CD4-positive, CD25-positive, alpha-beta regulatory T cell (primary cell): ENCODE measurements around the gene MED7. TPM values are rescaled to one million over a fixed set of nuclear protein-coding genes. Genes with fewer than 3 reads are reported as not detected.

Experiments
- ATAC-seq, 2 donors: fragments of 150-1000 bp; cut with Tn5 transposase; one replicate each; pipeline ENCODE4 v1.10.0; 2021; ENCODE audit warnings: low read depth in 2 of 2, moderate number of reproducible peaks in 2 of 2, moderate library complexity in 1 of 2
- DNase-seq, 3 donors: peaks; one replicate each; pipeline versions ENCODE4 v3.0.0 to v3.0.0-alpha.2; 2012 to 2022; ENCODE audit warnings: mixed read lengths in 1 of 3
- H3K27ac ChIP-seq: one replicate; pipeline ENCODE4 v1.7.0; 2013; ENCODE audit warnings: mild to moderate bottlenecking, low read length; ENCODE audit not compliant: insufficient read depth, poor library complexity, severe bottlenecking
- H3K27me3 ChIP-seq: one replicate; pipeline ENCODE4 v1.7.0; 2013; ENCODE audit warnings: low read length; ENCODE audit not compliant: control insufficient read depth, insufficient read depth
- H3K36me3 ChIP-seq: one replicate; pipeline ENCODE4 v1.7.0; 2013; ENCODE audit warnings: mild to moderate bottlenecking, low read length, moderate library complexity; ENCODE audit not compliant: control insufficient read depth, insufficient read depth
- H3K4me1 ChIP-seq: 2 replicates; pipeline ENCODE4 v1.7.0; 2013; ENCODE audit warnings: mild to moderate bottlenecking, low read length; ENCODE audit not compliant: insufficient read depth, control insufficient read depth, poor library complexity, severe bottlenecking
- H3K4me3 ChIP-seq: one replicate; pipeline ENCODE4 v1.7.0; 2013; ENCODE audit warnings: low read depth, mild to moderate bottlenecking, low read length, moderate library complexity
- H3K9me3 ChIP-seq, 2 experiments: 1 replicate in 1 of 2; 2 replicates in 1 of 2; pipeline ENCODE4 v1.7.0; 2013; ENCODE audit warnings: low read length in 2 of 2, mild to moderate bottlenecking in 1 of 2, moderate library complexity in 1 of 2; ENCODE audit not compliant: control insufficient read depth in 2 of 2
- H3K27ac Mint-ChIP-seq, 3 donors: one replicate each; pipeline ENCODE4 v1.8.0; 2020 to 2022; ENCODE audit warnings: mild to moderate bottlenecking in 3 of 3, mixed read lengths in 3 of 3, moderate library complexity in 2 of 3
- H3K27me3 Mint-ChIP-seq: one replicate; pipeline ENCODE4 v1.8.0; 2022; ENCODE audit warnings: mild to moderate bottlenecking, mixed read lengths
- H3K36me3 Mint-ChIP-seq: one replicate; pipeline ENCODE4 v1.8.0; 2020; ENCODE audit warnings: mixed read lengths
- H3K4me1 Mint-ChIP-seq, 4 donors: one replicate each; pipeline ENCODE4 v1.8.0; 2020 to 2022; ENCODE audit warnings: mixed read lengths in 4 of 4, mild to moderate bottlenecking in 1 of 4
- H3K4me3 Mint-ChIP-seq, 4 donors: one replicate each; pipeline ENCODE4 v1.8.0; 2020 to 2022; ENCODE audit warnings: mild to moderate bottlenecking in 4 of 4, mixed read lengths in 4 of 4, moderate library complexity in 3 of 4
- H3K9me3 Mint-ChIP-seq, 7 donors: one replicate each; pipeline ENCODE4 v1.8.0; 2020 to 2022; ENCODE audit warnings: mixed read lengths in 7 of 7, mild to moderate bottlenecking in 3 of 7, moderate library complexity in 2 of 7
- polyA plus RNA-seq, 4 donors: library from polyadenylated mRNA; unstranded; fragments of 300-500 nt; fragmentation: Illumina TruSeq; gene quantifications; one replicate each; pipeline ENCODE4 v1.2.3, GENCODE V29; 2021
- total RNA-seq: library from RNA; stranded (reverse); gene quantifications from one replicate; pipeline ENCODE4 v1.2.3, GENCODE V29; 2022

Gene MED7
- total and polyA plus RNA-seq, 5 donors from 2014 or later, result 9.0 to 19.5 (median 15.3) TPM

DNA sequence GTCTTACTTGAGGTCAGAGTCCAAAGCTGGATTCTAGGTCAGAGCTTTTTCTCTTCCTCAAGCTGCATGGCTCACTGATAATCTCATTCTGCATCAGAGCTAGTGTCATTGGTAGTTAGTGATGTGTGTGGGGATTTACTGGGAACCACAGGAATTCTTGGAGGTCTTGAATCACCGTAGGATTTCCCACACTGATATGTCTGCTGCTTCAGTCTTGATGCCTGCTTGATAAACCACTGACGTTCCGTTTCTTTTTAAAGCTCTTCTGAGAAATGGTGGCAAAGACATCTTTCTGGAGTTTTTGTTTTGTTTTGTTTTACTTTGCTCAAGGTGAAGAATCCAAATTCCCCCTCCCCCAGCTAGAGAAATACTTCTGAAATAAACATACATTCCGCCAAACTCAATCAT, 24.6 kb upstream of the MED7 start:
- H3K4me3 Mint-ChIP-seq, result peak overlapping the region; percentile 22 to 76 (median 58)
- DNase-seq (peak in 1 of 3 donors; percentile 80), ATAC-seq (peak; percentile 52 to 54)
- no peaks in the 10 kb centered on the region for H3K36me3 Mint-ChIP-seq
- peak overlapping the region; percentile 65 for H3K4me3 ChIP-seq
- H3K9me3 ChIP-seq, result no peaks in the 10 kb centered on the region
- peaks cover 0 to 10% (median 2%) of the 10 kb centered on the region in 7 donors for H3K9me3 Mint-ChIP-seq
- no peaks in the 10 kb centered on the region for H3K27me3 ChIP-seq
- peak overlapping the region; percentile 76 to 90 (median 81) for H3K27ac Mint-ChIP-seq
- no peaks in the 10 kb centered on the region for H3K36me3 ChIP-seq
- no peaks in the 10 kb centered on the region for H3K27me3 Mint-ChIP-seq
- H3K4me1 Mint-ChIP-seq, result peaks cover 23 to 78% (median 51%) of the 10 kb centered on the region in 4 donors
- peaks cover 26% of the 10 kb centered on the region for H3K4me1 ChIP-seq
- H3K27ac ChIP-seq, result peak overlapping the region; percentile 53

DNA sequence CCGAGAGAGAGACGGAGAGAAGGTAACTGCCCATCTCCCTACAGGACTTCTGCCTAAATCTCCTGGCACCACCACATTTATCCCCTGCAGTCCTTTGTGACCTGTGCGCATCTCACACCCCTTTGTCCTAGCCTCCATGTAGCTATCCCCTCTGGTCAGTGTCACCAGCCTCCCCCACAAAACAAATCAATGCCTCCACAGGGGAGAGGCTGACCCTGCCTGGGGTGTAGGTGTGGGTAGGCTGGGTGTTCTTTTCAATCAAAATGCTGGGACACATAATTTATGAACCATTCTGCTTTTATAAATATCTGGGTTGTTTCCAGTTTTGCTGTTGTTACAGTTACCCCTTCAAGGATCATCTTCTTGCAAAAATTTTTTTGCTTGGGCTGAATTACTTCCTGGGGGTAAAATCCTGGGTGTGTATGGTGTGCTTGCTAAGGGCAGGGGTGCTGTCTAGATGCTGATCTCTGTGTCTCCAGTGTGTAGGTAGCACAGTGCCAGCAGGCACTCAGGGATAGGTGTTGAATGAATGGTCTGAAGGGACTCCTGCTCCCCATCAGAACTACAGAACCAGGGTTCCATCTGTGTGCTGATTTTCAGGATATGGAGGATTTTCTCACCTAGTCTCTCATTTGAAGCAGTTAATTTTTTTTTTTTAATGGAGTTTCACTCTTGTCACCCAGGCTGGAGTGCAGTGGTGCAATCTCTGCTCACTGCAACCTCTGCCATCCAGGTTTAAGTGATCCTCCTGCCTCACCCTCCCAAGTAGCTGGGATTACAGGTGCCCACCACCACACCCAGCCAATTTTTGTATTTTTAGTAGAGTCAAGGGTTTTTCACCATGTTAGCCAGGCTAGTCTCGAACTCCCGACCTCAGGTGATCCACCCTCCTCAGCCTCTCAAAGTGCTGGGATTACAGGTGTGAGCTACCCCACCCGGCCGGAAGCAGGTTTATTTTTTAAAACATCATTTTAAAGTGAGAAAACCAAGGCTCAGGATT, 23.8 kb upstream of the MED7 start, which contains the start of gene GARIN3:
GARIN3 (minus strand) TSS at position 51 of the 1,000 bp plus-strand sequence. CDS start 96 bp downstream, outside the sequence.
- Mint-ChIP-seq H3K4me3 (peak within 1 kb of the TSS; percentile 22 to 76 (median 58)), H3K9me3 (peaks cover 0 to 10% (median 2%) of the 10 kb centered on the region in 7 donors)
- peak within 1 kb of the TSS; percentile 65 for H3K4me3 ChIP-seq

DNA sequence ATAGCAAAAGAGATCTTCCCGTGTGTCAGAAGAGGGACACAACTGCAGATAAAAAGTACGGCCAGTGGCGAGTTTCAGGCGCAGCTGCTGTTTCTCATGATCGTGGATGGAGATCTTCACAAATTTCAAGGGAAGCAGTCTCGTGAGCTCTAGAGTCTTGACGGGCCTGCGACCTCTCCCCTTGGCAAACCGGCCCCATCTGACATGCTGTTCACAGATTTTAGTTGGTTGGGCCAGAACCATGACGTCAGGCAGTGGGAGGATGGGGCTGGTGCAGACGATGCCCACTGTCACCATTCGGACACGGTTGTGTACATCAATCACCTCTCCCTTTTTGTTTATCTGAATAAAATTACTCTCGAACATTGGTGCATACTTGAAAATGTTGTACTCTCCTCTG, 23.0 kb upstream of the MED7 start:
- no peaks in the 10 kb centered on the region for H3K27me3 Mint-ChIP-seq
- Histone ChIP-seq H3K27ac (no peak overlapping the region), H3K4me1 (peaks cover 27% of the 10 kb centered on the region), H3K4me3 (no peak overlapping the region), H3K36me3 (no peaks in the 10 kb centered on the region), H3K9me3 (no peaks in the 10 kb centered on the region), H3K27me3 (no peaks in the 10 kb centered on the region)
- H3K36me3 Mint-ChIP-seq, result no peaks in the 10 kb centered on the region
- H3K4me1 Mint-ChIP-seq, result peaks cover 18 to 76% (median 46%) of the 10 kb centered on the region in 4 donors
- no peak overlapping the region for H3K4me3 Mint-ChIP-seq
- no peak overlapping the region for H3K27ac Mint-ChIP-seq
- ATAC-seq (no peak), DNase-seq (no peak)
- H3K9me3 Mint-ChIP-seq, result peaks cover 0 to 5% (median 2%) of the 10 kb centered on the region in 7 donors

More for the DNA sequence above, 23.8 kb upstream of the MED7 start, which contains the start of gene GARIN3:
- H3K4me1 Mint-ChIP-seq, result peaks cover 17 to 76% (median 46%) of the 10 kb centered on the region in 4 donors
- Histone ChIP-seq H3K27me3 (no peaks in the 10 kb centered on the region), H3K9me3 (no peaks in the 10 kb centered on the region), H3K4me1 (peaks cover 25% of the 10 kb centered on the region), H3K27ac (peak within 1 kb of the TSS; percentile 53), H3K36me3 (no peaks in the 10 kb centered on the region)
- DNase-seq (peak in 1 of 3 donors; percentile 40), ATAC-seq (peak in 1 of 2 donors; percentile 44)
- H3K27ac Mint-ChIP-seq, result peak within 1 kb of the TSS; percentile 76 to 90 (median 81)
- no peaks in the 10 kb centered on the region for H3K27me3 Mint-ChIP-seq
- no peaks in the 10 kb centered on the region for H3K36me3 Mint-ChIP-seq

DNA sequence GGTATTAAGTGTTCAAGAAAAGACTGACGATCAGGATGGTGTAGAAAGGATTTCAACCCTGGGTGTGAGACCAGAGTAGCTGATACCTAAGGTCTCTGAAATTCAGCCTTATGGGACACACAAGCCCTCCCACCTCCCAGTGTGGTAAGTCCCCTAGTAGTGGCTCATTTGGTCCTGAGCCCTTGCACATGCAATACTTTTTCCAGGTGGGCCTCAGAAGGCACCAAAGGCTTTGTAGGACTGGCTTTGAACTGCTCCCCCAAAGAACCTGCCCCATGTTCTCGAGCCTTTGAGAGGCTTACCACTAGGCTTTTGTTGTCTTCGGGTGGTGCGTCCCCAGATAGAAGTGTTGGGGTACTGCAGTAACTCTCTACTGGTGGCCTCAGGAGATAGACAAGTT, 22.6 kb upstream of the MED7 start:
- Histone ChIP-seq H3K9me3 (no peaks in the 10 kb centered on the region), H3K36me3 (no peaks in the 10 kb centered on the region), H3K4me3 (no peak overlapping the region), H3K4me1 (peaks cover 28% of the 10 kb centered on the region), H3K27ac (no peak overlapping the region), H3K27me3 (no peaks in the 10 kb centered on the region)
- no peak for DNase-seq
- Mint-ChIP-seq H3K4me1 (peaks cover 15 to 74% (median 48%) of the 10 kb centered on the region in 4 donors), H3K27ac (peak overlapping the region in 1 of 3 donors; percentile 40), H3K4me3 (no peak overlapping the region), H3K27me3 (no peaks in the 10 kb centered on the region), H3K9me3 (peaks cover 0 to 3% (median under 1%) of the 10 kb centered on the region in 7 donors), H3K36me3 (no peaks in the 10 kb centered on the region)
- no peak for ATAC-seq

DNA sequence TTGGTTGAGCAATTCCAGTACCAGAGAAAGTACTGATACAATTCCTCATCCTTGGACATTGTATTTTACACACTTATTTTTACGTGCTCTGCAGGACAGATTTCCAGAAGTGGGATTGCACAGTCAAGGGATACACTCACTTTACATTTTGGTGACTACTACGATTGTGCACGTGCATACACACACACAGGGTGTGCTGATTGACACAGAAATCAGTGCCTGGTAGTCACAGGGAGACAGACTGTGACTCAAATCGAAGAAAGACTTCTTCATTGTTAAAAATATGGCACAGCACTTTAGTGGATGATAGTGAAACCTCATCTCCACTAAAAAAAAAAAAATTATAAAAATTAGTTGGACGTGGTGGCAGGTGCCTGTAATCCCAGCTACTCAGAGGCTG, 21.9 kb upstream of the MED7 start:
- Mint-ChIP-seq H3K27me3 (no peaks in the 10 kb centered on the region), H3K4me1 (peaks cover 21 to 75% (median 53%) of the 10 kb centered on the region in 4 donors), H3K36me3 (no peaks in the 10 kb centered on the region), H3K27ac (peak overlapping the region in 1 of 3 donors; percentile 78), H3K4me3 (no peak overlapping the region), H3K9me3 (peaks cover 0 to 2% (median 0%) of the 10 kb centered on the region in 7 donors)
- Histone ChIP-seq H3K4me3 (no peak overlapping the region), H3K27me3 (no peaks in the 10 kb centered on the region), H3K27ac (no peak overlapping the region), H3K36me3 (no peaks in the 10 kb centered on the region), H3K9me3 (no peaks in the 10 kb centered on the region), H3K4me1 (peaks cover 36% of the 10 kb centered on the region)
- ATAC-seq (no peak), DNase-seq (no peak)

DNA sequence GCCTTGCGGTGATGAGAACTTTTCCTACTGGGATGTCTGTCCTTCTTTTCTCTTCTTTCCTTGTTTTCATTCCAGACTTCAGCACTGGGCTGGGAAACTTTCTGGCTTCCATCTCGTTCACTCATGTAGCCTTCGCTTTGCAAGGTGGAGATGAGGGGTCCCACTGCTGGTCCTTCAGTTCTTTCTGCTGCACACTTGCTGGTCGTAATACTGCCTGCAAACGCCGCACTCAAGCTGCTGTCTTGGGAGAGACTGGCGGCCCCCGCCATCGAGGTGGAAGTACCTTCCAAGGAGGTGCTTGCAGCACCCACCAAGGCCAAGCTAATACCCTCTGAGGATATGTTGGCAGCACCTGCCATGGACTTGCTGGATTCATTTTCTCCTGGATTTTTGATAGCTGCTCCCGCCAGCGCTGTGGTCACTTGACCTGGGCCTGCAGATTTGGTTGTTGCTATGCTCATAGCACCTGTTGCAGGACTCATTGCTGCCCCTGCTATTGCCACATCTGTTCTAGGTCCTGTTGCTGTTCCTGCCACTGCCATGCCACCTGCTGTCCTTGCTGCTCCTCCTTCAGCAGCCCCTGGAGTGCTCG, 20.4 kb upstream of the MED7 start:
- Mint-ChIP-seq H3K27me3 (no peaks in the 10 kb centered on the region), H3K9me3 (peaks cover 0 to 4% (median 0%) of the 10 kb centered on the region in 7 donors), H3K27ac (peak overlapping the region in 1 of 3 donors; percentile 81), H3K36me3 (no peaks in the 10 kb centered on the region), H3K4me3 (no peak overlapping the region), H3K4me1 (peaks cover 27 to 77% (median 54%) of the 10 kb centered on the region in 4 donors)
- no peak overlapping the region for H3K27ac ChIP-seq
- H3K27me3 ChIP-seq, result no peaks in the 10 kb centered on the region
- DNase-seq (no peak), ATAC-seq (no peak)
- H3K36me3 ChIP-seq, result no peaks in the 10 kb centered on the region
- H3K4me1 ChIP-seq, result peaks cover 48% of the 10 kb centered on the region
- H3K9me3 ChIP-seq, result no peaks in the 10 kb centered on the region
- H3K4me3 ChIP-seq, result no peak overlapping the region

DNA sequence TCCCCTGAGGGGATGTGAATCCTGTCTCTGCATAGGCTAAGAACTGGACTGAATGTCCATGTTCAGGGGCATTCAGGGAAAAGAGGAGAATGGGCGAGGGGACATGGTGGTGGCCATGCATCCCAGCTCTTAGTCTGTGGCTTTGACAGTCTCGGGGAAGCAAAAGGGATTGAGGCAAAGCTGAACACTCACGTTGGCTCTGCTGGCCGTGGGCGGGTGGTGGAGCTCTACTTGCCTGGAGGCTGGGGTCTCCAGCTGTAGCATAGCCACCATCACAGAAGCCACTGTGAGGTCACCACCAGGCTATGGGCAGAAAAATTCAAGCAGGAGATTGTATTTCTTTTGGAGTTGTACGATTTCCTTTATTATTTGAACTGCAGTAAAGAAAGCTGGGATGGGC, 19.3 kb upstream of the MED7 start:
- no peak overlapping the region for H3K27ac Mint-ChIP-seq
- peaks cover 47% of the 10 kb centered on the region for H3K4me1 ChIP-seq

More for the DNA sequence above, 19.3 kb upstream of the MED7 start:
- no peak for ATAC-seq
- H3K9me3 ChIP-seq, result no peaks in the 10 kb centered on the region
- H3K4me3 ChIP-seq, result no peak overlapping the region
- Mint-ChIP-seq H3K4me3 (no peak overlapping the region), H3K4me1 (peaks cover 18 to 77% (median 49%) of the 10 kb centered on the region in 4 donors), H3K36me3 (no peaks in the 10 kb centered on the region), H3K9me3 (peaks cover 0 to 4% (median 0%) of the 10 kb centered on the region in 7 donors), H3K27me3 (no peaks in the 10 kb centered on the region)
- H3K27ac ChIP-seq, result no peak overlapping the region
- H3K27me3 ChIP-seq, result no peaks in the 10 kb centered on the region
- no peaks in the 10 kb centered on the region for H3K36me3 ChIP-seq
- DNase-seq, result no peak
